Body of pancreas (tissue), 4 donors: ENCODE measurements around the gene DHX30. TPM values are rescaled to one million over a fixed set of nuclear protein-coding genes. Genes with fewer than 3 reads are reported as not detected.

Source experiments
- ATAC-seq: fragments of 150-250 bp; one replicate; pipeline ENCODE4 v1.9.1; 2016
- DNase-seq, 4 donors: peaks; one replicate each; pipeline ENCODE4 v3.0.0-alpha.2; 2019
- H3K27ac ChIP-seq, 4 donors: fragments of 200-600 bp; sonication (generic); 1 replicate in 3 of 4; 2 replicates in 1 of 4; pipeline versions ENCODE4 v1.5.1 to v1.6.1; 2016 to 2019; ENCODE audit warnings: mild to moderate bottlenecking in 1 of 4, mixed read lengths in 1 of 4, moderate library complexity in 1 of 4
- H3K27me3 ChIP-seq, 2 donors: fragments of 200-600 bp; sonication (generic); one replicate each; pipeline ENCODE4 v1.6.0; 2016; ENCODE audit warnings: mild to moderate bottlenecking in 1 of 2
- H3K36me3 ChIP-seq, 2 donors: fragments of 200-600 bp; sonication (generic); replicated peaks in 1 of 2; 2 replicates each; pipeline ENCODE4 v1.5.1; 2016; ENCODE audit warnings: low read depth in 2 of 2; ENCODE audit not compliant: insufficient read depth in 1 of 2
- H3K4me1 ChIP-seq: fragments of 200-600 bp; sonication (generic); one replicate; pipeline ENCODE4 v1.6.0; 2016
- H3K4me3 ChIP-seq, 2 donors: fragments of 200-600 bp; sonication (generic); 1 replicate in 1 of 2; 2 replicates in 1 of 2; pipeline ENCODE4 v1.5.1; 2016 to 2019
- H3K9me3 ChIP-seq, 3 donors: fragments of 200-600 bp; sonication (generic); 1 replicate in 2 of 3; 2 replicates in 1 of 3; pipeline ENCODE4 v1.5.1; 2016
- POLR2A ChIP-seq, 3 donors: fragments of 450-650 bp; IDR thresholded peaks; one replicate each; pipeline ENCODE4 v1.6.1; 2016; ENCODE audit warnings: antibody characterized with exemption in 3 of 3, mild to moderate bottlenecking in 2 of 3
- WGBS, 2 donors: methylation state at CpG; one replicate each; pipeline ENCODE4 v1.1.5; 2017; 5-methylcytosine and 5-hydroxymethylcytosine counted together
- intact Hi-C: fragments of 100-400 bp; cut with DNase I; formaldehyde crosslinking; loops from one replicate; pipeline ENCODE4 v1.15.1; 2023
- total RNA-seq, 2 donors: library from RNA; depleted of rRNA; stranded (reverse); fragments of >200 nt; gene quantifications; one replicate each; pipeline ENCODE4 v1.1.0, GENCODE V29; 2016
- TF ChIP-seq, protein P1 (sequence below), 7 experiments: fragments of 450-650 bp in 4 of 7; fragments of 200-600 bp in 3 of 7; sonication (generic) in 3 of 7; IDR thresholded peaks; one replicate each; pipeline ENCODE4 v1.5.1; 2016 to 2019; ENCODE audit warnings: antibody characterized with exemption in 7 of 7

The DHX30 gene
- total RNA-seq, 2 donors from 2014 or later, result 28.3 to 50.4 TPM

DNA sequence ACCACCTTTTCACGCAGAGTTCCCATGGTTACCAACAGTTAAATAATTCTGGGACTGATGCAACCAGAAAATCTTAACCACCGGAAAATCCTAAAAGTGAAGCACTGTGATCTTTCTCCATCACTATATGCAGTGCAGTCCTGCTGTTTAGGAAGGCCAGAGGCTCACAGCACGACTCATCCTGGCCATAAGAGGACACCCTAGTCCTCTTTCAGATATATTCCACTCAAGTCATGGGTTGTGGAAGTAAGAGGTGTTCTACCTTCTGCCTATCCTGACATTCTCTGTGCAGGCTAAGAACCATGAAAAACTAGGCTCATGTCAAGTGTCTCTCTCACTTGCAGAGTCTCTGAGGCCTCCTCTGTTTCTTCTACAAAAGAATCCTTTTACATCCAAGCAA, 67.2 kb downstream of the DHX30 start:
- no peak overlapping the region for H3K27ac ChIP-seq
- H3K27me3 ChIP-seq, result no peaks in the 10 kb centered on the region
- intact Hi-C loops, result no loop called here
- H3K4me3 ChIP-seq, result no peak overlapping the region
- no peaks in the 10 kb centered on the region for H3K9me3 ChIP-seq
- H3K4me1 ChIP-seq, result peaks cover 5% of the 10 kb centered on the region
- no peak for TF ChIP-seq POLR2A (IDR thresholded peaks at IDR 0.05)
- TF ChIP-seq, protein P1, sequence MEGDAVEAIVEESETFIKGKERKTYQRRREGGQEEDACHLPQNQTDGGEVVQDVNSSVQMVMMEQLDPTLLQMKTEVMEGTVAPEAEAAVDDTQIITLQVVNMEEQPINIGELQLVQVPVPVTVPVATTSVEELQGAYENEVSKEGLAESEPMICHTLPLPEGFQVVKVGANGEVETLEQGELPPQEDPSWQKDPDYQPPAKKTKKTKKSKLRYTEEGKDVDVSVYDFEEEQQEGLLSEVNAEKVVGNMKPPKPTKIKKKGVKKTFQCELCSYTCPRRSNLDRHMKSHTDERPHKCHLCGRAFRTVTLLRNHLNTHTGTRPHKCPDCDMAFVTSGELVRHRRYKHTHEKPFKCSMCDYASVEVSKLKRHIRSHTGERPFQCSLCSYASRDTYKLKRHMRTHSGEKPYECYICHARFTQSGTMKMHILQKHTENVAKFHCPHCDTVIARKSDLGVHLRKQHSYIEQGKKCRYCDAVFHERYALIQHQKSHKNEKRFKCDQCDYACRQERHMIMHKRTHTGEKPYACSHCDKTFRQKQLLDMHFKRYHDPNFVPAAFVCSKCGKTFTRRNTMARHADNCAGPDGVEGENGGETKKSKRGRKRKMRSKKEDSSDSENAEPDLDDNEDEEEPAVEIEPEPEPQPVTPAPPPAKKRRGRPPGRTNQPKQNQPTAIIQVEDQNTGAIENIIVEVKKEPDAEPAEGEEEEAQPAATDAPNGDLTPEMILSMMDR (IDR thresholded peaks at IDR 0.05), result no peak
- no peak for ATAC-seq
- peaks cover 8 to 53% of the 10 kb centered on the region in 2 donors for H3K36me3 ChIP-seq
- DNase-seq, result no peak
- 95 to 97% methylated on average over 3 of the region's 3 CpGs for WGBS, 2 donors

DNA sequence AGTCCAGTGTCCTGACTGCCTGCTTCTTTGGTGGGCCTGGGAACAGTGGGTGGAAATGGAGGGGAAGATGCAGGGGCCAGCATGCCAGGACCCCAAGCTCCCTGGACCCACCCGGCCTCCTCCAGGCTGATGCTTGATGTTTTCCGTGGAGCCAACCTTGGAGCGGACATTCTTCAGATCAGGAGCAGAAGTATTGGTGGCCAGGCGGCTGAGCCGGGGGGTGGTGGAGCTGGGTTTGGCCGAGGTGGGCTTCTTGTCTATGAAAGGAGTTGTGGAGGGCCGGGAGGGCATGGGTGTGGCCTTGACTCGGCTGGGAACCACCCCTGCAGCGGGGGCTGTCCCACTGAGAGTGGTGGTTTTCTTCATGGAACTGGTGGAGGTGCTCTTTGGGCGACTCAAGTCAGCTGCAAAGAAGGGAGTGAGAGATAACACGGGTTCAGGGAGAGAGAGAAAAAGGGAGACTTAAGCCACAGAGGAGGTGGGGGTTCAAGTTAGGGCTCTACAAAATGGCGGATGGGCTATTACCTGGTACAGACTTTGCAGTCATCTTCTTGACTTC, 67.8 kb downstream of the DHX30 start:
- DNase-seq (no peak), ATAC-seq (no peak)
- Histone ChIP-seq H3K4me1 (peaks cover 10% of the 10 kb centered on the region), H3K9me3 (no peaks in the 10 kb centered on the region), H3K4me3 (no peak overlapping the region), H3K27ac (no peak overlapping the region), H3K36me3 (peaks cover 8 to 49% of the 10 kb centered on the region in 2 donors), H3K27me3 (no peaks in the 10 kb centered on the region)
- 88 to 90% methylated on average over 9 to 12 of the region's 12 CpGs for WGBS, 2 donors
- TF ChIP-seq POLR2A (IDR thresholded peaks at IDR 0.05), result no peak
- TF ChIP-seq, protein P1 (IDR thresholded peaks at IDR 0.05), result no peak
- intact Hi-C loops, result no loop called here

DNA sequence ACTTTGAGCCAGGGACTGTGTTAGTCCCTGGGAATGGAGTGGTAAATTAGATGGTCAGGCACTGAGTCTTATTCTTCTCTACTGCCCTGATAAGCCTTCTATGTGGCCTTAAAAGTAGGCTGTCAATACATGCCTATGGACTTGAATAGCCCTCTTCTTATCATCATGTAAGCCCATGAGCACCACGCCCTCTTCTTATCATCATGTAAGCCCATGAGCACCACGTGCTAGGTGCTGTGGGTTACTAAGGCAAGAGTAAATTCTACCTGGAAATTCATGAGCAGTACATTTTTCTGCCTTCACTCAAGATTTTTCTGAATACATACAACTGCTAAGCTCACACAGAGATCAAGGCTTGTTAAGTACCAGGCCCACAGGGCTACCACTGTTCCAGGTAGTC, 68.5 kb downstream of the DHX30 start:
- Histone ChIP-seq H3K9me3 (no peaks in the 10 kb centered on the region), H3K27me3 (no peaks in the 10 kb centered on the region), H3K36me3 (peaks cover 8 to 49% of the 10 kb centered on the region in 2 donors), H3K4me3 (no peak overlapping the region), H3K4me1 (peaks cover 10% of the 10 kb centered on the region), H3K27ac (no peak overlapping the region)
- DNase-seq (no peak), ATAC-seq (no peak)
- intact Hi-C loops, result no loop called here
- TF ChIP-seq, protein P1 (IDR thresholded peaks at IDR 0.05), result no peak
- no peak for TF ChIP-seq POLR2A (IDR thresholded peaks at IDR 0.05)
- 78 to 86% methylated on average over 2 of the region's 2 CpGs for WGBS, 2 donors

DNA sequence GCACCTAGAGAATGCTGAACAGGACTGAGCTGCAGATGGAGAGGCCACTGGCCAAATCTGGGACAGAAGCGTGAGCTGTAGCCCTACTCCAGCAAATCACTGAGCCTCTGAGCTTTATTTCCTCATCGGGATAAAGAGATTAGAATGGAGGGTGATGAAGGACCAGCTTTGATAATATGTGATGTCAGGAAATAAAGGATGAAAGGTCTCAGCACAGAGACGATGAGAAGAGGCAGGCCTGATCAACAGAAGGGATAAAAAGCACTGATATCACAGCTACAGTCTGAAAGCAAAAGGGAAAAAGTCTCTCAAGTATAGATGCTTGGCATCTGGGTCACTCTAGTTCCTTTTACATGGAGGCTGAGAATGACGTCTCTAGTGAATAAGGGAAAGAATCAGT, 70.0 kb downstream of the DHX30 start:
- Histone ChIP-seq H3K27ac (no peak overlapping the region), H3K4me1 (peaks cover 10% of the 10 kb centered on the region), H3K9me3 (no peaks in the 10 kb centered on the region), H3K4me3 (no peak overlapping the region), H3K36me3 (peaks cover 8 to 39% of the 10 kb centered on the region in 2 donors), H3K27me3 (no peaks in the 10 kb centered on the region)
- no peak for DNase-seq
- intact Hi-C loops, result no loop called here
- no peak for TF ChIP-seq POLR2A (IDR thresholded peaks at IDR 0.05)
- TF ChIP-seq, protein P1 (IDR thresholded peaks at IDR 0.05), result no peak
- no peak for ATAC-seq
- WGBS, 2 donors, result 84 to 88% methylated on average over 4 of the region's 4 CpGs

DNA sequence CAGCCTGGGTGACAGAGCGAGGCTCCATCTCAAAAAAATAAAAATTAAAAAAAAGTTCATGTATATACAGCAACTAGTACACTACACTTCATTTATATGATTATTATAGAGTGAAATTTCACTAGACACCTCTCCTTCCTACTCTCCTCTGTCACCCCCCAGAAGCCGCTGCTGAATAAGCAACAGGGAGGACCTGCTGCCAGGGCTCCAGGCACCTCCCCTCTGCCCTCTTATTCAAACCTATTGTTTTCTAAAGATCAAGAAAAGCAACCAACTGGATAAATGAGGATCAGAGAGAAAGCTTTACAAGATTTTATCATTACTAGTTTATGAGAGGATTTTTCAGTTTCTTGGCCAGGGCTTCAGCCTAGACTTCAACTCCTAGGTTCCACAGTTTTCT, 71.5 kb downstream of the DHX30 start:
- Histone ChIP-seq H3K4me3 (no peak overlapping the region), H3K36me3 (peaks cover 0 to 24% of the 10 kb centered on the region in 2 donors), H3K27me3 (no peaks in the 10 kb centered on the region), H3K9me3 (no peaks in the 10 kb centered on the region), H3K27ac (peak overlapping the region in 1 of 4 donors; percentile 16), H3K4me1 (peaks cover 16% of the 10 kb centered on the region)
- ATAC-seq (no peak), DNase-seq (no peak)
- intact Hi-C loops, result no loop called here
- 96 to 100% methylated on average over 2 of the region's 2 CpGs for WGBS, 2 donors
- TF ChIP-seq POLR2A (IDR thresholded peaks at IDR 0.05), result no peak
- TF ChIP-seq, protein P1 (IDR thresholded peaks at IDR 0.05), result no peak
